Mesendoderm (in vitro differentiated cells): ENCODE data around the gene AGBL1.

Experiments used
- DNase-seq: peaks from one replicate; pipeline ENCODE4 v3.0.0; 2013
- H2AK5ac ChIP-seq: 2 replicates; pipeline ENCODE4 v1.6.1; 2013; ENCODE audit warnings: low read length, inconsistent platforms
- H2BK120ac ChIP-seq: 2 replicates; pipeline ENCODE4 v1.6.1; 2013; ENCODE audit warnings: low read depth, mild to moderate bottlenecking, low read length, moderate library complexity, mixed read lengths
- H2BK15ac ChIP-seq: replicated peaks from 2 replicates; pipeline ENCODE4 v1.6.1; 2013; ENCODE audit warnings: low read depth, mild to moderate bottlenecking, moderate library complexity
- H2BK5ac ChIP-seq: 2 replicates; pipeline ENCODE4 v1.6.1; 2013; ENCODE audit warnings: low read length, inconsistent platforms
- H3K18ac ChIP-seq: 2 replicates; pipeline ENCODE4 v1.6.1; 2013; ENCODE audit warnings: mild to moderate bottlenecking, low read length, mixed read lengths
- H3K23ac ChIP-seq: one replicate; pipeline ENCODE4 v1.6.1; 2013; ENCODE audit warnings: low read length
- H3K27ac ChIP-seq: 2 replicates; pipeline ENCODE4 v1.5.1; 2013; ENCODE audit warnings: low read depth, mild to moderate bottlenecking, inconsistent platforms, low read length, moderate library complexity
- H3K27me3 ChIP-seq: 2 replicates; pipeline ENCODE4 v1.6.1; 2013; ENCODE audit warnings: low read length, control low read depth, mild to moderate bottlenecking, inconsistent platforms; ENCODE audit not compliant: insufficient read depth, poor library complexity
- H3K36me3 ChIP-seq: 2 replicates; pipeline ENCODE4 v1.6.1; 2013; ENCODE audit warnings: low read length, inconsistent platforms; ENCODE audit not compliant: control insufficient read depth, insufficient read depth
- H3K4ac ChIP-seq: one replicate; pipeline ENCODE4 v1.6.1; 2013; ENCODE audit warnings: low read depth, mild to moderate bottlenecking, low read length, moderate library complexity
- H3K4me1 ChIP-seq: 2 replicates; pipeline ENCODE4 v1.6.1; 2013; ENCODE audit warnings: low read depth, low read length, inconsistent platforms; ENCODE audit not compliant: control insufficient read depth
- H3K4me2 ChIP-seq: 2 replicates; pipeline ENCODE4 v1.6.1; 2013; ENCODE audit warnings: low read length
- H3K4me3 ChIP-seq: 2 replicates; pipeline ENCODE4 v1.5.1; 2013; ENCODE audit warnings: mild to moderate bottlenecking, low read length
- H3K56ac ChIP-seq: one replicate; pipeline ENCODE4 v1.6.1; 2013; ENCODE audit warnings: low read length
- H3K79me1 ChIP-seq: 2 replicates; pipeline ENCODE4 v1.6.1; 2013; ENCODE audit warnings: low read length, inconsistent platforms
- H3K79me2 ChIP-seq: 2 replicates; pipeline ENCODE4 v1.6.1; 2013; ENCODE audit warnings: mild to moderate bottlenecking, low read length; ENCODE audit not compliant: control insufficient read depth, insufficient read depth
- H3K9ac ChIP-seq: 2 replicates; pipeline ENCODE4 v1.6.1; 2013; ENCODE audit warnings: low read length, inconsistent platforms
- H4K5ac ChIP-seq: one replicate; pipeline ENCODE4 v1.6.1; 2013; ENCODE audit warnings: low read length
- H4K8ac ChIP-seq: one replicate; pipeline ENCODE4 v1.6.1; 2013; ENCODE audit warnings: low read depth, mild to moderate bottlenecking, control low read depth, low read length, moderate library complexity
- WGBS: extraction: QIAGEN DNeasy Blood & Tissue Kit; methylation state at CpG from one replicate; pipeline ENCODE4 v1.1.7; 2013; ENCODE audit warnings: low lambda C conversion rate, missing lambda C conversion rate; ENCODE audit not compliant: insufficient coverage; ENCODE audit errors: extremely low coverage; 5-methylcytosine and 5-hydroxymethylcytosine counted together

Gene AGBL1

GRCh38 chr15:86555098-86555497 lies 475.4 kb downstream of the AGBL1 start:
- Histone ChIP-seq H2BK120ac (no peak overlapping the region), H3K27me3 (no peaks in the 10 kb centered on the region), H3K27ac (no peak overlapping the region), H3K36me3 (no peaks in the 10 kb centered on the region), H3K56ac (no peak overlapping the region), H3K4ac (no peak overlapping the region), H2BK5ac (no peak overlapping the region), H3K18ac (no peak overlapping the region), H3K4me3 (no peak overlapping the region), H3K4me1 (no peaks in the 10 kb centered on the region), H2AK5ac (no peak overlapping the region), H4K5ac (no peak overlapping the region), H3K4me2 (no peak overlapping the region), H3K79me1 (no peaks in the 10 kb centered on the region), H3K23ac (no peak overlapping the region), H4K8ac (no peak overlapping the region), H3K79me2 (no peaks in the 10 kb centered on the region), H2BK15ac (no peak overlapping the region), H3K9ac (no peak overlapping the region)
- no CpG with 5 or more reads among the region's 2 CpGs for WGBS
- DNase-seq: no peak

- H2AK5ac ChIP-seq: no peak overlapping the region
- no peaks in the 10 kb centered on the region for H3K4me1 ChIP-seq
- H3K36me3 ChIP-seq: no peaks in the 10 kb centered on the region
- no peak overlapping the region for H3K4ac ChIP-seq
- no peak overlapping the region for H3K9ac ChIP-seq
- no peaks in the 10 kb centered on the region for H3K27me3 ChIP-seq
- H3K23ac ChIP-seq: no peak overlapping the region
- no peak overlapping the region for H4K8ac ChIP-seq
- H2BK15ac ChIP-seq: no peak overlapping the region
- no peak overlapping the region for H3K18ac ChIP-seq
- H3K56ac ChIP-seq: no peak overlapping the region
- no peak overlapping the region for H2BK120ac ChIP-seq
- no peaks in the 10 kb centered on the region for H3K79me1 ChIP-seq
- no peak overlapping the region for H2BK5ac ChIP-seq
- H3K4me2 ChIP-seq: no peak overlapping the region
- no peak overlapping the region for H3K4me3 ChIP-seq
- no peak overlapping the region for H4K5ac ChIP-seq
- no peak overlapping the region for H3K27ac ChIP-seq
- H3K79me2 ChIP-seq: no peaks in the 10 kb centered on the region
- DNase-seq: peak; percentile 35
- no CpG with 5 or more reads among the region's 1 CpG for WGBS
Measured at GRCh38 chr15:86555939-86556338, 476.3 kb downstream of the AGBL1 start.

GRCh38 chr15:86556396-86557017 lies 476.8 kb downstream of the AGBL1 start:
- Histone ChIP-seq H2AK5ac (no peak overlapping the region), H4K8ac (no peak overlapping the region), H3K27me3 (no peaks in the 10 kb centered on the region), H2BK15ac (no peak overlapping the region), H3K4me1 (no peaks in the 10 kb centered on the region), H3K4me3 (no peak overlapping the region), H2BK120ac (no peak overlapping the region), H3K36me3 (no peaks in the 10 kb centered on the region), H3K4ac (peak overlapping the region; percentile 31), H3K79me2 (no peaks in the 10 kb centered on the region), H3K79me1 (no peaks in the 10 kb centered on the region), H3K18ac (no peak overlapping the region), H3K27ac (no peak overlapping the region), H3K9ac (no peak overlapping the region), H4K5ac (no peak overlapping the region), H2BK5ac (no peak overlapping the region), H3K23ac (no peak overlapping the region), H3K56ac (no peak overlapping the region), H3K4me2 (no peak overlapping the region)
- WGBS: no CpG with 5 or more reads among the region's 3 CpGs
- DNase-seq: no peak

GRCh38 chr15:86557018-86557550 lies 477.4 kb downstream of the AGBL1 start:
- H3K27ac ChIP-seq: no peak overlapping the region

GRCh38 chr15:86558252-86558651 lies 478.6 kb downstream of the AGBL1 start:
- Histone ChIP-seq H3K79me1 (no peaks in the 10 kb centered on the region), H2AK5ac (no peak overlapping the region), H3K4me2 (no peak overlapping the region), H3K36me3 (no peaks in the 10 kb centered on the region), H3K56ac (no peak overlapping the region), H3K4ac (no peak overlapping the region), H3K4me3 (no peak overlapping the region), H3K18ac (no peak overlapping the region), H2BK5ac (no peak overlapping the region), H3K27ac (no peak overlapping the region), H3K23ac (no peak overlapping the region), H3K27me3 (no peaks in the 10 kb centered on the region), H4K5ac (no peak overlapping the region), H3K9ac (no peak overlapping the region), H4K8ac (no peak overlapping the region), H3K4me1 (no peaks in the 10 kb centered on the region), H2BK120ac (no peak overlapping the region), H2BK15ac (no peak overlapping the region), H3K79me2 (no peaks in the 10 kb centered on the region)
- peak; percentile 84 for DNase-seq

More at GRCh38 chr15:86557018-86557550, 477.4 kb downstream of the AGBL1 start:
- DNase-seq: peak; percentile 46
- H3K23ac ChIP-seq: no peak overlapping the region
- H2BK15ac ChIP-seq: no peak overlapping the region
- no CpG with 5 or more reads among the region's 3 CpGs for WGBS
- no peak overlapping the region for H3K18ac ChIP-seq
- H2BK120ac ChIP-seq: no peak overlapping the region
- H4K5ac ChIP-seq: no peak overlapping the region
- no peak overlapping the region for H4K8ac ChIP-seq
- H3K4me3 ChIP-seq: no peak overlapping the region
- no peaks in the 10 kb centered on the region for H3K4me1 ChIP-seq
- H3K79me2 ChIP-seq: no peaks in the 10 kb centered on the region
- no peak overlapping the region for H2AK5ac ChIP-seq
- no peak overlapping the region for H2BK5ac ChIP-seq
- no peak overlapping the region for H3K4me2 ChIP-seq
- H3K79me1 ChIP-seq: no peaks in the 10 kb centered on the region
- H3K4ac ChIP-seq: no peak overlapping the region
- H3K9ac ChIP-seq: no peak overlapping the region
- H3K56ac ChIP-seq: no peak overlapping the region
- H3K27me3 ChIP-seq: no peaks in the 10 kb centered on the region
- no peaks in the 10 kb centered on the region for H3K36me3 ChIP-seq

- H4K5ac ChIP-seq: no peak overlapping the region
- no peak overlapping the region for H3K56ac ChIP-seq
- no peak for DNase-seq
- H4K8ac ChIP-seq: no peak overlapping the region
- no peak overlapping the region for H2BK120ac ChIP-seq
- H3K79me2 ChIP-seq: no peaks in the 10 kb centered on the region
- H3K27ac ChIP-seq: no peak overlapping the region
- no peak overlapping the region for H3K23ac ChIP-seq
- no peak overlapping the region for H2AK5ac ChIP-seq
- peak overlapping the region; percentile 74 for H2BK15ac ChIP-seq
- H3K4me2 ChIP-seq: no peak overlapping the region
- H3K9ac ChIP-seq: no peak overlapping the region
- H3K27me3 ChIP-seq: no peaks in the 10 kb centered on the region
- no CpG with 5 or more reads among the region's 5 CpGs for WGBS
- no peak overlapping the region for H3K4ac ChIP-seq
- H3K4me1 ChIP-seq: no peaks in the 10 kb centered on the region
- no peak overlapping the region for H3K18ac ChIP-seq
- no peaks in the 10 kb centered on the region for H3K36me3 ChIP-seq
- no peak overlapping the region for H3K4me3 ChIP-seq
- no peak overlapping the region for H2BK5ac ChIP-seq
- no peaks in the 10 kb centered on the region for H3K79me1 ChIP-seq
Measured at GRCh38 chr15:86558686-86559085, 479.0 kb downstream of the AGBL1 start.
